HepG2 (cell line): ENCODE results near the gene SCYL1. TPM values are rescaled to one million over a fixed set of nuclear protein-coding genes. Genes with fewer than 3 reads are reported as not detected.

Source experiments
- CREM ChIP-seq, 2 experiments: sonication (generic) in 1 of 2; formaldehyde crosslinking in 1 of 2; IDR thresholded peaks; 2 replicates each; pipeline versions ENCODE4 v1.4.0 to v1.6.1; 2016 to 2020; ENCODE audit warnings: antibody characterized with exemption in 1 of 2, mild to moderate bottlenecking in 1 of 2, missing genetic modification reagents in 1 of 2
- HNRNPK ChIP-seq: fragments of 200-400 bp; formaldehyde crosslinking; IDR thresholded peaks from 2 replicates; pipeline ENCODE4 v1.6.1; 2018; ENCODE audit warnings: low read length, low read depth, moderate library complexity, mild to moderate bottlenecking; ENCODE audit not compliant: poor library complexity, severe bottlenecking
- POGZ ChIP-seq: sonication (generic); formaldehyde crosslinking; IDR thresholded peaks from 2 replicates; pipeline ENCODE4 v1.4.0; 2020; ENCODE audit warnings: mild to moderate bottlenecking, missing genetic modification reagents
- RFX5 ChIP-seq: IDR thresholded peaks from 2 replicates; pipeline ENCODE4 v1.6.1; 2011; ENCODE audit warnings: low read depth, low read length, improper control_type of control experiment
- SAP130 ChIP-seq: IDR thresholded peaks from 2 replicates; pipeline ENCODE4 v1.6.1; 2016; ENCODE audit warnings: low read depth
- SPEN ChIP-seq: sonication (generic); formaldehyde crosslinking; IDR thresholded peaks from 2 replicates; pipeline ENCODE4 v1.5.1; 2020; ENCODE audit warnings: low read depth, mild to moderate bottlenecking, missing genetic modification reagents
- SRSF9 ChIP-seq: fragments of 200-400 bp; formaldehyde crosslinking; IDR thresholded peaks from 2 replicates; pipeline ENCODE4 v1.6.1; 2018; ENCODE audit warnings: borderline replicate concordance, mild to moderate bottlenecking, low read depth, low read length; ENCODE audit not compliant: insufficient read depth, poor library complexity, severe bottlenecking
- TRIM24 ChIP-seq: sonication (generic); formaldehyde crosslinking; IDR thresholded peaks from 2 replicates; pipeline ENCODE4 v1.8.0; 2022; ENCODE audit warnings: mild to moderate bottlenecking, missing genetic modification reagents
- ZFY ChIP-seq: sonication (generic); formaldehyde crosslinking; IDR thresholded peaks from 2 replicates; pipeline ENCODE4 v1.4.0; 2020; ENCODE audit warnings: missing genetic modification reagents
- ZNF20 ChIP-seq: sonication (generic); formaldehyde crosslinking; IDR thresholded peaks from 2 replicates; pipeline ENCODE4 v1.4.0; 2020; ENCODE audit warnings: mild to moderate bottlenecking, moderate library complexity, missing genetic modification reagents
- ZNF772 ChIP-seq: sonication (generic); formaldehyde crosslinking; IDR thresholded peaks from 2 replicates; pipeline ENCODE4 v1.5.0; 2020; ENCODE audit warnings: mild to moderate bottlenecking, missing genetic modification reagents
- ZNF879 ChIP-seq: sonication (generic); formaldehyde crosslinking; IDR thresholded peaks from 2 replicates; pipeline ENCODE4 v1.8.1; 2023; ENCODE audit warnings: missing genetic modification reagents
- polyA plus RNA-seq, 8 experiments: library from polyadenylated mRNA; depleted of rRNA in 3 of 8; stranded (reverse) in 7 of 8; unstranded in 1 of 8; fragments of >200 nt; fragmentation: Illumina TruSeq in 4 of 8; extraction: Trizol in 4 of 8; gene quantifications; 2 replicates each; pipeline versions ENCODE4 v1.2.1 to v1.2.3, GENCODE V29; 2011 to 2016; ENCODE audit warnings: low read depth in 4 of 8, missing spikeins in 1 of 8, mixed read lengths in 1 of 8; ENCODE audit not compliant: insufficient read depth in 1 of 8
- total RNA-seq, 5 experiments: library from RNA; depleted of rRNA; stranded (reverse); fragments of >200 nt; fragmentation: Illumina TruSeq; extraction: Trizol; gene quantifications; 2 replicates each; pipeline ENCODE4 v1.2.3, GENCODE V29; 2016; ENCODE audit warnings: low read depth in 1 of 5
- TF ChIP-seq, protein P1 (sequence below): sonication (generic); formaldehyde crosslinking; IDR thresholded peaks from 2 replicates; pipeline ENCODE4 v1.4.0; 2020; ENCODE audit warnings: missing genetic modification reagents
- TF ChIP-seq, protein P2 (sequence below): sonication (generic); formaldehyde crosslinking; IDR thresholded peaks from 2 replicates; pipeline ENCODE4 v1.5.1; 2020; ENCODE audit warnings: missing genetic modification reagents, mild to moderate bottlenecking, borderline replicate concordance
- TF ChIP-seq, protein P3 (sequence below): sonication (generic); formaldehyde crosslinking; IDR thresholded peaks from 2 replicates; pipeline ENCODE4 v1.4.0; 2020; ENCODE audit warnings: missing genetic modification reagents
- TF ChIP-seq, protein P4 (sequence below): sonication (generic); formaldehyde crosslinking; IDR thresholded peaks from 2 replicates; pipeline ENCODE4 v1.5.1; 2020; ENCODE audit warnings: missing genetic modification reagents, mild to moderate bottlenecking, borderline replicate concordance

SCYL1 gene
- total and polyA plus RNA-seq, 2 of the 13 experiments (the other 11 are each of a cell fraction or from before 2014, with no cell fraction given), result 65.9 to 103 TPM

DNA sequence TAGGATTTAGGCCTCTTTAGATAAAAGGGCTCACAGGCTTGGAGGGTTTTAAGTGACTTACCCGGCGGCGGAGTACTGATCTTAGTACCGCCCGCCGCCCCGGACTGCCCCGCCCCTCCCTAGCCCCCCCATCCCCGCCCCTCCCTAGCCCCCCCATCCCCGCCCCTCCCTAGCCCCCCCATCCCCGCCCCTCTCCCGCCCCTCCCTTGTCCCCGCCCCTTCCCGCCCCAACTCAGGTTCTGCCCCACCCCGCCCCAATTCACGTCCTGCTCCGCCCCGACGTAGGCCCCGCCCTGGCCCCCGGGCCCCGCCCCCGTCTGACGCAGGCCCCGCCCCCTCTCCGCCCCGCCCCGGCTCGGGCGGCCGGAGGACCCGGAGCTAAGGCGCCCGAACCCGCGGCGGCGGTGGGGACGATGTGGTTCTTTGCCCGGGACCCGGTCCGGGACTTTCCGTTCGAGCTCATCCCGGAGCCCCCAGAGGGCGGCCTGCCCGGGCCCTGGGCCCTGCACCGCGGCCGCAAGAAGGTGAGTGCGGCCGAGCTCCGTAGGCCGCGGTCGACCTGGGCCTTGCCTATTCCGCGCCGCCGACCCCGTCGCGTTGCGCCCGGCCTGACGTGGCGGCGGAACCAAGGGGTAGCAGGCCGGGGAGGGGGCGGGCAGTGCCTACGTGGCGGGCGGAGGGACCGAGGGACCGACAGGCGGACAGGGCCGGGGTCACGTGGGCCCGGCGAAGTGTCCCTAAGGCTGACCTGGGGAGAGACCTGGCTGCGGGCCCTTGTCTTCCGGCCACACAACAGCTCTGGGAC, at the start of gene SCYL1 (continued):
- TF ChIP-seq, protein P1, sequence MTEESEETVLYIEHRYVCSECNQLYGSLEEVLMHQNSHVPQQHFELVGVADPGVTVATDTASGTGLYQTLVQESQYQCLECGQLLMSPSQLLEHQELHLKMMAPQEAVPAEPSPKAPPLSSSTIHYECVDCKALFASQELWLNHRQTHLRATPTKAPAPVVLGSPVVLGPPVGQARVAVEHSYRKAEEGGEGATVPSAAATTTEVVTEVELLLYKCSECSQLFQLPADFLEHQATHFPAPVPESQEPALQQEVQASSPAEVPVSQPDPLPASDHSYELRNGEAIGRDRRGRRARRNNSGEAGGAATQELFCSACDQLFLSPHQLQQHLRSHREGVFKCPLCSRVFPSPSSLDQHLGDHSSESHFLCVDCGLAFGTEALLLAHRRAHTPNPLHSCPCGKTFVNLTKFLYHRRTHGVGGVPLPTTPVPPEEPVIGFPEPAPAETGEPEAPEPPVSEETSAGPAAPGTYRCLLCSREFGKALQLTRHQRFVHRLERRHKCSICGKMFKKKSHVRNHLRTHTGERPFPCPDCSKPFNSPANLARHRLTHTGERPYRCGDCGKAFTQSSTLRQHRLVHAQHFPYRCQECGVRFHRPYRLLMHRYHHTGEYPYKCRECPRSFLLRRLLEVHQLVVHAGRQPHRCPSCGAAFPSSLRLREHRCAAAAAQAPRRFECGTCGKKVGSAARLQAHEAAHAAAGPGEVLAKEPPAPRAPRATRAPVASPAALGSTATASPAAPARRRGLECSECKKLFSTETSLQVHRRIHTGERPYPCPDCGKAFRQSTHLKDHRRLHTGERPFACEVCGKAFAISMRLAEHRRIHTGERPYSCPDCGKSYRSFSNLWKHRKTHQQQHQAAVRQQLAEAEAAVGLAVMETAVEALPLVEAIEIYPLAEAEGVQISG (CRISPR knock-in tag), result peak; percentile 57; the same call in 1 of the 2 replicates
- TF ChIP-seq ZFY, result peak; percentile 99
- TF ChIP-seq ZNF772, result peak; percentile 85; the same call in 1 of the 2 replicates
- no peak for TF ChIP-seq ZNF20 (CRISPR knock-in tag)
- no peak for TF ChIP-seq TRIM24 (CRISPR knock-in tag)
- TF ChIP-seq ZNF879 (CRISPR knock-in tag), result no peak
- TF ChIP-seq CREM (IDR thresholded peaks at IDR 0.05), result no peak
- no peak for TF ChIP-seq CREM (CRISPR knock-in tag; IDR thresholded peaks at IDR 0.05)
- TF ChIP-seq, protein P2, sequence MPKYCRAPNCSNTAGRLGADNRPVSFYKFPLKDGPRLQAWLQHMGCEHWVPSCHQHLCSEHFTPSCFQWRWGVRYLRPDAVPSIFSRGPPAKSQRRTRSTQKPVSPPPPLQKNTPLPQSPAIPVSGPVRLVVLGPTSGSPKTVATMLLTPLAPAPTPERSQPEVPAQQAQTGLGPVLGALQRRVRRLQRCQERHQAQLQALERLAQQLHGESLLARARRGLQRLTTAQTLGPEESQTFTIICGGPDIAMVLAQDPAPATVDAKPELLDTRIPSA (CRISPR knock-in tag), result no peak
- peak; percentile 65 for TF ChIP-seq HNRNPK
- TF ChIP-seq POGZ (CRISPR knock-in tag), result no peak
- TF ChIP-seq, protein P3, sequence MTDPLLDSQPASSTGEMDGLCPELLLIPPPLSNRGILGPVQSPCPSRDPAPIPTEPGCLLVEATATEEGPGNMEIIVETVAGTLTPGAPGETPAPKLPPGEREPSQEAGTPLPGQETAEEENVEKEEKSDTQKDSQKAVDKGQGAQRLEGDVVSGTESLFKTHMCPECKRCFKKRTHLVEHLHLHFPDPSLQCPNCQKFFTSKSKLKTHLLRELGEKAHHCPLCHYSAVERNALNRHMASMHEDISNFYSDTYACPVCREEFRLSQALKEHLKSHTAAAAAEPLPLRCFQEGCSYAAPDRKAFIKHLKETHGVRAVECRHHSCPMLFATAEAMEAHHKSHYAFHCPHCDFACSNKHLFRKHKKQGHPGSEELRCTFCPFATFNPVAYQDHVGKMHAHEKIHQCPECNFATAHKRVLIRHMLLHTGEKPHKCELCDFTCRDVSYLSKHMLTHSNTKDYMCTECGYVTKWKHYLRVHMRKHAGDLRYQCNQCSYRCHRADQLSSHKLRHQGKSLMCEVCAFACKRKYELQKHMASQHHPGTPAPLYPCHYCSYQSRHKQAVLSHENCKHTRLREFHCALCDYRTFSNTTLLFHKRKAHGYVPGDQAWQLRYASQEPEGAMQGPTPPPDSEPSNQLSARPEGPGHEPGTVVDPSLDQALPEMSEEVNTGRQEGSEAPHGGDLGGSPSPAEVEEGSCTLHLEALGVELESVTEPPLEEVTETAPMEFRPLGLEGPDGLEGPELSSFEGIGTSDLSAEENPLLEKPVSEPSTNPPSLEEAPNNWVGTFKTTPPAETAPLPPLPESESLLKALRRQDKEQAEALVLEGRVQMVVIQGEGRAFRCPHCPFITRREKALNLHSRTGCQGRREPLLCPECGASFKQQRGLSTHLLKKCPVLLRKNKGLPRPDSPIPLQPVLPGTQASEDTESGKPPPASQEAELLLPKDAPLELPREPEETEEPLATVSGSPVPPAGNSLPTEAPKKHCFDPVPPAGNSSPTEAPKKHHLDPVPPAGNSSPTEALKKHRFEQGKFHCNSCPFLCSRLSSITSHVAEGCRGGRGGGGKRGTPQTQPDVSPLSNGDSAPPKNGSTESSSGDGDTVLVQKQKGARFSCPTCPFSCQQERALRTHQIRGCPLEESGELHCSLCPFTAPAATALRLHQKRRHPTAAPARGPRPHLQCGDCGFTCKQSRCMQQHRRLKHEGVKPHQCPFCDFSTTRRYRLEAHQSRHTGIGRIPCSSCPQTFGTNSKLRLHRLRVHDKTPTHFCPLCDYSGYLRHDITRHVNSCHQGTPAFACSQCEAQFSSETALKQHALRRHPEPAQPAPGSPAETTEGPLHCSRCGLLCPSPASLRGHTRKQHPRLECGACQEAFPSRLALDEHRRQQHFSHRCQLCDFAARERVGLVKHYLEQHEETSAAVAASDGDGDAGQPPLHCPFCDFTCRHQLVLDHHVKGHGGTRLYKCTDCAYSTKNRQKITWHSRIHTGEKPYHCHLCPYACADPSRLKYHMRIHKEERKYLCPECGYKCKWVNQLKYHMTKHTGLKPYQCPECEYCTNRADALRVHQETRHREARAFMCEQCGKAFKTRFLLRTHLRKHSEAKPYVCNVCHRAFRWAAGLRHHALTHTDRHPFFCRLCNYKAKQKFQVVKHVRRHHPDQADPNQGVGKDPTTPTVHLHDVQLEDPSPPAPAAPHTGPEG, result no peak
- TF ChIP-seq SPEN, result peak; percentile 65; the same call in 1 of the 2 replicates
- peak; percentile 70 for TF ChIP-seq SAP130
- TF ChIP-seq, protein P4, sequence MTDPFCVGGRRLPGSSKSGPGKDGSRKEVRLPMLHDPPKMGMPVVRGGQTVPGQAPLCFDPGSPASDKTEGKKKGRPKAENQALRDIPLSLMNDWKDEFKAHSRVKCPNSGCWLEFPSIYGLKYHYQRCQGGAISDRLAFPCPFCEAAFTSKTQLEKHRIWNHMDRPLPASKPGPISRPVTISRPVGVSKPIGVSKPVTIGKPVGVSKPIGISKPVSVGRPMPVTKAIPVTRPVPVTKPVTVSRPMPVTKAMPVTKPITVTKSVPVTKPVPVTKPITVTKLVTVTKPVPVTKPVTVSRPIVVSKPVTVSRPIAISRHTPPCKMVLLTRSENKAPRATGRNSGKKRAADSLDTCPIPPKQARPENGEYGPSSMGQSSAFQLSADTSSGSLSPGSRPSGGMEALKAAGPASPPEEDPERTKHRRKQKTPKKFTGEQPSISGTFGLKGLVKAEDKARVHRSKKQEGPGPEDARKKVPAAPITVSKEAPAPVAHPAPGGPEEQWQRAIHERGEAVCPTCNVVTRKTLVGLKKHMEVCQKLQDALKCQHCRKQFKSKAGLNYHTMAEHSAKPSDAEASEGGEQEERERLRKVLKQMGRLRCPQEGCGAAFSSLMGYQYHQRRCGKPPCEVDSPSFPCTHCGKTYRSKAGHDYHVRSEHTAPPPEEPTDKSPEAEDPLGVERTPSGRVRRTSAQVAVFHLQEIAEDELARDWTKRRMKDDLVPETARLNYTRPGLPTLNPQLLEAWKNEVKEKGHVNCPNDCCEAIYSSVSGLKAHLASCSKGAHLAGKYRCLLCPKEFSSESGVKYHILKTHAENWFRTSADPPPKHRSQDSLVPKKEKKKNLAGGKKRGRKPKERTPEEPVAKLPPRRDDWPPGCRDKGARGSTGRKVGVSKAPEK (CRISPR knock-in tag), result no peak
- no peak for TF ChIP-seq RFX5
- no peak for TF ChIP-seq SRSF9
